ENCODE results near the gene HSP90B1.

The HSP90B1 gene

GRCh38 chr12:103929046-103929783 is 995 bp upstream of the HSP90B1 start:
- DNase-seq (ENCODE audit: low read depth) = peak; percentile 95
- peak overlapping the region; percentile 74 for H3K4me3 ChIP-seq (ENCODE audit: low read depth, low read length)
- TF ChIP-seq CTCF (conservative IDR thresholded peaks at IDR 0.05; ENCODE audit: low read depth, low read length) = no peak

- TF ChIP-seq CTCF (conservative IDR thresholded peaks at IDR 0.05; ENCODE audit: low read depth, low read length) = no peak
- H3K4me3 ChIP-seq (ENCODE audit: low read depth, low read length) = peak overlapping the region; percentile 74
- DNase-seq (ENCODE audit: low read depth) = no peak
These were observed 501 bp upstream of the HSP90B1 start for GRCh38 chr12:103929784-103930033.

- peak; percentile 39 for DNase-seq (ENCODE audit: low read depth)
- no peak for TF ChIP-seq CTCF (conservative IDR thresholded peaks at IDR 0.05; ENCODE audit: low read depth, low read length)
- peak overlapping the region; percentile 93 for H3K4me3 ChIP-seq (ENCODE audit: low read depth, low read length)
These were observed 851 bp downstream of the HSP90B1 start for GRCh38 chr12:103930787-103931735.

GRCh38 chr12:103933237-103933636 is 3.0 kb downstream of the HSP90B1 start:
- peak; percentile 30 for DNase-seq (ENCODE audit: low read depth)
- TF ChIP-seq CTCF (conservative IDR thresholded peaks at IDR 0.05; ENCODE audit: low read depth, low read length) = no peak
- no peak overlapping the region for H3K4me3 ChIP-seq (ENCODE audit: low read depth, low read length)

GRCh38 chr12:103936679-103937078 is 6.5 kb downstream of the HSP90B1 start:
- no peak for DNase-seq (ENCODE audit: low read depth)
- no peak overlapping the region for H3K4me3 ChIP-seq (ENCODE audit: low read depth, low read length)
- TF ChIP-seq CTCF (conservative IDR thresholded peaks at IDR 0.05; ENCODE audit: low read depth, low read length) = no peak

- no peak for DNase-seq (ENCODE audit: low read depth)
- no peak overlapping the region for H3K4me3 ChIP-seq (ENCODE audit: low read depth, low read length)
- no peak for TF ChIP-seq CTCF (conservative IDR thresholded peaks at IDR 0.05; ENCODE audit: low read depth, low read length)
These were observed 14.8 kb downstream of the HSP90B1 start for GRCh38 chr12:103944964-103945363.
